Left lung (tissue), 10 donors: ENCODE measurements around the gene PIP5K1B. TPM values are rescaled to one million over a fixed set of nuclear protein-coding genes. Genes with fewer than 3 reads are reported as not detected.
A peak's percentile ranks its signal among the peaks of the same experiment; 100 is the strongest.

Source experiments
- ATAC-seq: fragments of 200-7000 bp; cut with Tn5 transposase; one replicate; pipeline ENCODE4 v1.9.1; 2020; ENCODE audit warnings: moderate library complexity
- DNase-seq, 4 donors: peaks; one replicate each; pipeline ENCODE4 v3.0.0-alpha.2; 2013 to 2020
- H3K27ac ChIP-seq, 2 donors: fragments of 200-600 bp; sonication (generic) in 1 of 2; one replicate each; pipeline versions ENCODE4 v1.5.0 to v1.8.0; 2020 to 2021
- H3K27me3 ChIP-seq, 2 donors: fragments of 200-600 bp; sonication (generic) in 1 of 2; one replicate each; pipeline versions ENCODE4 v1.5.0 to v1.8.0; 2020 to 2021
- H3K36me3 ChIP-seq, 2 donors: fragments of 200-600 bp; sonication (generic) in 1 of 2; one replicate each; pipeline versions ENCODE4 v1.5.0 to v1.8.0; 2020 to 2021
- H3K4me1 ChIP-seq, 2 donors: fragments of 200-600 bp; one replicate each; pipeline ENCODE4 v1.8.0; 2021
- H3K4me3 ChIP-seq, 2 donors: fragments of 200-600 bp; sonication (generic) in 1 of 2; one replicate each; pipeline versions ENCODE4 v1.5.0 to v1.8.0; 2020 to 2021; ENCODE audit warnings: mild to moderate bottlenecking in 1 of 2
- H3K9me3 ChIP-seq, 2 donors: fragments of 200-600 bp; sonication (generic) in 1 of 2; one replicate each; pipeline versions ENCODE4 v1.5.0 to v1.8.0; 2020 to 2021
- CTCF ChIP-seq, 2 donors: fragments of 200-600 bp; sonication (generic) in 1 of 2; IDR thresholded peaks; one replicate each; pipeline versions ENCODE4 v1.5.0 to v1.8.0; 2021; ENCODE audit warnings: antibody characterized with exemption in 2 of 2
- intact Hi-C, 2 donors: fragments of 100-400 bp; cut with DNase I; formaldehyde crosslinking; loops; one replicate each; pipeline versions ENCODE4 v1.11.2 to v1.14.2; 2022
- polyA plus RNA-seq, 6 donors: library from polyadenylated mRNA; unstranded; fragments of 120-200 nt; gene quantifications; one replicate each; pipeline ENCODE4 v1.2.1, GENCODE V29; 2013; ENCODE audit not compliant: insufficient read length in 6 of 6
- total RNA-seq, 2 donors: library from RNA; stranded (reverse); fragmentation: NEBNext Ultra II Directional; extraction: Animal tissue kit (Norgen Biotek cat#: 25700); gene quantifications; one replicate each; pipeline ENCODE4 v1.2.1, GENCODE V29; 2021
- donor health status: DM: no; HTN: yes; CAD: no.
- donor health status: DM: no; HTN: no; CAD: no.

PIP5K1B gene
- total and polyA plus RNA-seq, 8 donors: 3.1 to 31.0 (median 4.2) TPM

GRCh38 chr9:68778635-68779034 is 73.6 kb downstream of the PIP5K1B start:
- TF ChIP-seq CTCF (IDR thresholded peaks at IDR 0.05): no peak
- Histone ChIP-seq H3K27ac (peak overlapping the region; percentile 92 to 96), H3K4me1 (peaks cover 18 to 41% of the 10 kb centered on the region in 2 donors), H3K9me3 (no peaks in the 10 kb centered on the region), H3K27me3 (no peaks in the 10 kb centered on the region), H3K36me3 (no peaks in the 10 kb centered on the region), H3K4me3 (no peak overlapping the region)
- no peak for ATAC-seq
- intact Hi-C loops: no loop called here
- no peak for DNase-seq

- DNase-seq (peak; percentile 95 to 98 (median 97)), ATAC-seq (peak; percentile 96)
- H3K27ac ChIP-seq: peak overlapping the region; percentile 92 to 96
- no peaks in the 10 kb centered on the region for H3K27me3 ChIP-seq
- H3K4me1 ChIP-seq: peaks cover 18 to 52% of the 10 kb centered on the region in 2 donors
- no peak for TF ChIP-seq CTCF (IDR thresholded peaks at IDR 0.05)
- intact Hi-C loops: no loop called here
- no peaks in the 10 kb centered on the region for H3K9me3 ChIP-seq
- no peaks in the 10 kb centered on the region for H3K36me3 ChIP-seq
- H3K4me3 ChIP-seq: peak overlapping the region; percentile 71 to 79
These were observed 74.7 kb downstream of the PIP5K1B start for GRCh38 chr9:68779558-68780379.

- peak overlapping the region; percentile 71 to 79 for H3K4me3 ChIP-seq
- H3K27me3 ChIP-seq: no peaks in the 10 kb centered on the region
- H3K4me1 ChIP-seq: peaks cover 18 to 55% of the 10 kb centered on the region in 2 donors
- DNase-seq: no peak
- H3K9me3 ChIP-seq: no peaks in the 10 kb centered on the region
- H3K27ac ChIP-seq: peak overlapping the region; percentile 92 to 96
- intact Hi-C loops: no loop called here
- no peak for TF ChIP-seq CTCF (IDR thresholded peaks at IDR 0.05)
- no peaks in the 10 kb centered on the region for H3K36me3 ChIP-seq
- no peak for ATAC-seq
These were observed 75.3 kb downstream of the PIP5K1B start for GRCh38 chr9:68780380-68780712.

- Histone ChIP-seq H3K36me3 (no peaks in the 10 kb centered on the region), H3K4me3 (peak overlapping the region; percentile 71 to 79), H3K27ac (peak overlapping the region; percentile 92 to 96), H3K27me3 (no peaks in the 10 kb centered on the region), H3K4me1 (peaks cover 18 to 59% of the 10 kb centered on the region in 2 donors), H3K9me3 (no peaks in the 10 kb centered on the region)
- no peak for TF ChIP-seq CTCF (IDR thresholded peaks at IDR 0.05)
- intact Hi-C loops: no loop called here
- ATAC-seq: peak; percentile 9
- DNase-seq: no peak
These were observed 75.7 kb downstream of the PIP5K1B start for GRCh38 chr9:68780720-68781119.

- DNase-seq (no peak), ATAC-seq (no peak)
- no peaks in the 10 kb centered on the region for H3K9me3 ChIP-seq
- H3K4me1 ChIP-seq: peaks cover 18 to 61% of the 10 kb centered on the region in 2 donors
- H3K4me3 ChIP-seq: peak overlapping the region in 1 of 2 donors; percentile 79
- intact Hi-C loops: no loop called here
- peaks cover 0 to 4% of the 10 kb centered on the region in 2 donors for H3K36me3 ChIP-seq
- H3K27me3 ChIP-seq: no peaks in the 10 kb centered on the region
- H3K27ac ChIP-seq: no peak overlapping the region
- no peak for TF ChIP-seq CTCF (IDR thresholded peaks at IDR 0.05)
These were observed 76.9 kb downstream of the PIP5K1B start for GRCh38 chr9:68781928-68782327.
